ENCODE results near the gene CMTM2. TPM values are rescaled to one million over a fixed set of nuclear protein-coding genes. Genes with fewer than 3 reads are reported as not detected.

CMTM2 gene
- total and polyA plus RNA-seq, 12 donors = 0.17 to 0.80 (median 0.55) TPM; not detected in 9

GRCh38 chr16:66551788-66552285, 27.4 kb upstream of the CMTM2 start:
- peak overlapping the region; percentile 65 to 96 (median 91) for H3K27ac ChIP-seq

DNA sequence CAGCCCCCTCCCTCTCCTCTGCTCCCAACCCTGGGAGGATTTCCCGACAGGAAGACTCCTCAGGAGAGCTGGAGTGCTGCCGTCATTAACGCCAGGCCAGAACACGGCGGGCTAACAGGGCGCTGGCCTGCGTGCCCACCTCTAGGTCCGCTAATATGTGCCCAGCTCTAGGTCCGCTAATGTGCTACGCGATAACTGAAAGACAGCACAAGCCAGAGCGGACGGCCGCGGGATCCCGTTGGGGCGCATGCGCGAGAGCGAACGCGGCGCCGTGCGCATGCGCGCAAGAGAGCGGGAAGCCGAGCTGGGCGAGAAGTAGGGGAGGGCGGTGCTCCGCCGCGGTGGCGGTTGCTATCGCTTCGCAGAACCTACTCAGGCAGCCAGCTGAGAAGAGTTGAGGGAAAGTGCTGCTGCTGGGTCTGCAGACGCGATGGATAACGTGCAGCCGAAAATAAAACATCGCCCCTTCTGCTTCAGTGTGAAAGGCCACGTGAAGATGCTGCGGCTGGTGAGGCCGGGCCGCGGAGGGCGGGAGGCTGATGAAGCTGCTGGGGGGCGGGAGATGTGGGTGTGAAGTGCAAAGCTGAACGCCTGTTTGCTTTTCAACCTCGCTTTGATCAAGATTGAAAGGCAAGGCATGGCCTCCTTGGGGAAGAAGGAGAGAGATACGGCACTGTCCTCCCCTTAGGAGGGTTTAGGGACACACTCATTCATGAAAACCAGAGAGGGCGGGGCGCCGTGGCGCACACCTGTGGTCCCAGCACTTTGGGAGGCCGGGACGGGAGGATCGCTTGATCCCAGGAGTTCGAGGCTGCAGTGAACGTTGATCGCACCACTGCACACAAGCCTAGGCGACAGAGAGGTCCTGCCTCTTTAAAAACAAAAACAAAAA, 26.7 kb upstream of the CMTM2 start, which contains the start of gene CKLF:
Gene CKLF (plus strand): TSS at position 291 of the 892 bp plus-strand sequence. CDS start 140 bp downstream, at position 431.
- 6 to 21% (median 13%) methylated on average over 17 to 63 of the region's 63 CpGs for WGBS, 4 donors
- H3K4me3 ChIP-seq = peak within 1 kb of the TSS; percentile 34 to 83 (median 71)
- peaks cover 0 to 4% of the 10 kb centered on the region in 2 donors for H3K36me3 ChIP-seq (replicated peaks in 1 of 2)
- peaks cover 25 to 51% of the 10 kb centered on the region in 2 donors for H3K4me1 ChIP-seq (replicated peaks in 1 of 2)
- DNase-seq = peak; percentile 86 to 95 (median 89)
- no peaks in the 10 kb centered on the region for H3K27me3 ChIP-seq
- TF ChIP-seq POLR2A (IDR thresholded peaks at IDR 0.05) = peak; percentile 61 to 86
- TF ChIP-seq, protein P1, sequence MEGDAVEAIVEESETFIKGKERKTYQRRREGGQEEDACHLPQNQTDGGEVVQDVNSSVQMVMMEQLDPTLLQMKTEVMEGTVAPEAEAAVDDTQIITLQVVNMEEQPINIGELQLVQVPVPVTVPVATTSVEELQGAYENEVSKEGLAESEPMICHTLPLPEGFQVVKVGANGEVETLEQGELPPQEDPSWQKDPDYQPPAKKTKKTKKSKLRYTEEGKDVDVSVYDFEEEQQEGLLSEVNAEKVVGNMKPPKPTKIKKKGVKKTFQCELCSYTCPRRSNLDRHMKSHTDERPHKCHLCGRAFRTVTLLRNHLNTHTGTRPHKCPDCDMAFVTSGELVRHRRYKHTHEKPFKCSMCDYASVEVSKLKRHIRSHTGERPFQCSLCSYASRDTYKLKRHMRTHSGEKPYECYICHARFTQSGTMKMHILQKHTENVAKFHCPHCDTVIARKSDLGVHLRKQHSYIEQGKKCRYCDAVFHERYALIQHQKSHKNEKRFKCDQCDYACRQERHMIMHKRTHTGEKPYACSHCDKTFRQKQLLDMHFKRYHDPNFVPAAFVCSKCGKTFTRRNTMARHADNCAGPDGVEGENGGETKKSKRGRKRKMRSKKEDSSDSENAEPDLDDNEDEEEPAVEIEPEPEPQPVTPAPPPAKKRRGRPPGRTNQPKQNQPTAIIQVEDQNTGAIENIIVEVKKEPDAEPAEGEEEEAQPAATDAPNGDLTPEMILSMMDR (IDR thresholded peaks at IDR 0.05) = no peak
- peak within 1 kb of the TSS; percentile 65 to 96 (median 91) for H3K27ac ChIP-seq
- H3K9me3 ChIP-seq (replicated peaks in 1 of 3) = no peaks in the 10 kb centered on the region
- intact Hi-C loops (cut with DNase I) = loop anchor here in 1 of 2 donors (5.0 kb wide), 1 partner anchor 50 kb away; the partner anchor contains the start of gene CMTM3

More at GRCh38 chr16:66551788-66552285, 27.4 kb upstream of the CMTM2 start:
- WGBS, 4 donors = 35 to 45% (median 43%) methylated on average over 7 to 8 of the region's 8 CpGs
- DNase-seq = no peak
- H3K9me3 ChIP-seq (replicated peaks in 1 of 3) = no peaks in the 10 kb centered on the region
- intact Hi-C loops (cut with DNase I) = loop anchor here in 1 of 2 donors (5.0 kb wide), 1 partner anchor 50 kb away; the partner anchor contains the start of gene CMTM3
- TF ChIP-seq, protein P1 (IDR thresholded peaks at IDR 0.05) = no peak
- TF ChIP-seq POLR2A (IDR thresholded peaks at IDR 0.05) = no peak
- no peaks in the 10 kb centered on the region for H3K36me3 ChIP-seq (replicated peaks in 1 of 2)
- peaks cover 25 to 51% of the 10 kb centered on the region in 2 donors for H3K4me1 ChIP-seq (replicated peaks in 1 of 2)
- H3K4me3 ChIP-seq = peak overlapping the region; percentile 9 to 83 (median 71)
- no peaks in the 10 kb centered on the region for H3K27me3 ChIP-seq

DNA sequence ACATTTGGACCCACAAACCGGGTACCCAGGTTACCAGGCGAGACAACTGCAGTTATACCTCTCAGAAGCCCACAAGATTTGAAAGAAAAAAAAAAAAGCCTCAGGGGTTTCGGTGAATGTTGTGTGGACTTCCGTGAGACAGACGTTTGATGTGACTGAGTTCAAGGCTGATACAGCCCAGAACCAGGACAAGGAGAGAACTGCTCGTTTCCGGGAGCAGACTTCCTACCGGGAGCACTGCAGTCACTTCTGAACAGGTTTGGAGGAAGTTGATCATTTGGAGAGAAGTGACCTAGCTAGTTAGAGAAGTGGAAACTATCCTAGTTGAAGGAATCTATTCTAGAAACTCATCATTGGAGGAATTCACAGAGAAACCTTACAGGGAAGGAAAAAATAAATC, 26.0 kb upstream of the CMTM2 start:
- H3K36me3 ChIP-seq (replicated peaks in 1 of 2) = peaks cover 0 to 8% of the 10 kb centered on the region in 2 donors
- intact Hi-C loops (cut with DNase I) = loop anchor here in 1 of 2 donors (5.0 kb wide), 1 partner anchor 49 kb away; the partner anchor contains the start of gene CMTM3
- H3K4me1 ChIP-seq (replicated peaks in 1 of 2) = peaks cover 25 to 48% of the 10 kb centered on the region in 2 donors
- no peak overlapping the region for H3K27ac ChIP-seq
- H3K4me3 ChIP-seq = peak overlapping the region in 2 of 4 donors; percentile 67 to 75
- 12 to 27% (median 18%) methylated on average over 8 of the region's 8 CpGs for WGBS, 4 donors
- no peaks in the 10 kb centered on the region for H3K27me3 ChIP-seq
- TF ChIP-seq POLR2A (IDR thresholded peaks at IDR 0.05) = no peak
- TF ChIP-seq, protein P1 (IDR thresholded peaks at IDR 0.05) = no peak
- peak in 3 of 7 donors; percentile 23 to 35 (median 29) for DNase-seq
- no peaks in the 10 kb centered on the region for H3K9me3 ChIP-seq (replicated peaks in 1 of 3)

DNA sequence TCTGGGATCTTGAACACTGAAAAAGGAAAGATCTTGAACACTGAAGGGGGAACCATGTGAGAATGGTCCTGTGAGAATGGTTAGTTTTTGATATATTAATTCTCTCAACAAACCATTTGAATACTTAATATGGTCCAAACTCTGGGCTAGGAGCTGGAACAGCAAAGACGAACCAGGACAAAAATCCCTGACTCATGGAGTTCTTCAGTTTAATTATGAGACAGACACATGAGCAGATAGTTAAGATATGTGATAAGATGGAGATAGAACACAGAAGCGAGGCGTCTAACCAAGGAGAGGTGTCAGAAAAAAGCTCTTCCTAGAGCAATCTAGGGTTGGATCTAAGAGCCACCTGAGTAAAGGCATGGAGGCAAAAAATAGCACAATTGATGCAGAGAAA, 25.2 kb upstream of the CMTM2 start:
- Histone ChIP-seq H3K9me3 (replicated peaks in 1 of 3) (no peaks in the 10 kb centered on the region), H3K36me3 (replicated peaks in 1 of 2) (peaks cover 0 to 16% of the 10 kb centered on the region in 2 donors), H3K27ac (no peak overlapping the region), H3K4me3 (no peak overlapping the region), H3K4me1 (replicated peaks in 1 of 2) (peaks cover 25 to 42% of the 10 kb centered on the region in 2 donors), H3K27me3 (no peaks in the 10 kb centered on the region)
- no peak for DNase-seq
- TF ChIP-seq, protein P1 (IDR thresholded peaks at IDR 0.05) = no peak
- no peak for TF ChIP-seq POLR2A (IDR thresholded peaks at IDR 0.05)
- intact Hi-C loops (cut with DNase I) = loop anchor here in 1 of 2 donors (5.0 kb wide), 1 partner anchor 48 kb away; the partner anchor contains the start of gene CMTM3
- 94 to 98% (median 94%) methylated on average over 3 of the region's 3 CpGs for WGBS, 4 donors
